HG03095 (cell line): ENCODE data around the gene EFNA3.

ENCODE experiments used
- ATAC-seq: cut with Tn5 transposase; IDR thresholded peaks from one replicate; pipeline ENCODE4 v1.9.1; 2021; ENCODE audit warnings: moderate library complexity; ENCODE audit not compliant: unreplicated experiment

EFNA3 gene

GRCh38 chr1:155083052-155083541, 4.5 kb downstream of the EFNA3 start:
- ATAC-seq = no peak

GRCh38 chr1:155083865-155084721, 5.5 kb downstream of the EFNA3 start:
- no peak for ATAC-seq

GRCh38 chr1:155084722-155085503, 6.3 kb downstream of the EFNA3 start:
- ATAC-seq = peak; percentile 64

GRCh38 chr1:155085504-155086127, 7.0 kb downstream of the EFNA3 start:
- no peak for ATAC-seq

- ATAC-seq = no peak
Measured at GRCh38 chr1:155086128-155086741, 7.6 kb downstream of the EFNA3 start.

- no peak for ATAC-seq
Measured at GRCh38 chr1:155086856-155087535, 8.4 kb downstream of the EFNA3 start.

GRCh38 chr1:155091071-155092051, 12.7 kb downstream of the EFNA3 start:
- ATAC-seq = no peak

- no peak for ATAC-seq
Measured at GRCh38 chr1:155092131-155092530, 13.5 kb downstream of the EFNA3 start.

GRCh38 chr1:155092641-155093040, 14.0 kb downstream of the EFNA3 start:
- ATAC-seq = no peak

- no peak for ATAC-seq
Measured at GRCh38 chr1:155093911-155094621, 15.4 kb downstream of the EFNA3 start.

- no peak for ATAC-seq
Measured at GRCh38 chr1:155094622-155094948, 15.9 kb downstream of the EFNA3 start.

- no peak for ATAC-seq
Measured at GRCh38 chr1:155099331-155099730, 20.7 kb downstream of the EFNA3 start.

GRCh38 chr1:155103325-155103724, 24.7 kb downstream of the EFNA3 start:
- no peak for ATAC-seq

GRCh38 chr1:155104605-155105534, 26.2 kb downstream of the EFNA3 start:
- ATAC-seq = no peak

- ATAC-seq = no peak
Measured at GRCh38 chr1:155105604-155106011, 27.0 kb downstream of the EFNA3 start.

GRCh38 chr1:155106862-155107261, 28.2 kb downstream of the EFNA3 start:
- ATAC-seq = no peak
